Inflammatory macrophage (primary cell): Measurements from ENCODE around the gene CBLC.
"Not testable (repeated sequence)": the region's sequence is repeated elsewhere in the genome, so short reads cannot be mapped to it uniquely, and the experiment has no call there.

ENCODE experiments used
- DNase-seq, 2 donors: peaks; one replicate each; pipeline ENCODE4 v3.0.0-alpha.2; 2020 to 2022

CBLC gene

GRCh38 chr19:44765949-44766335, 11.7 kb upstream of the CBLC start:
- no peak for DNase-seq

DNA sequence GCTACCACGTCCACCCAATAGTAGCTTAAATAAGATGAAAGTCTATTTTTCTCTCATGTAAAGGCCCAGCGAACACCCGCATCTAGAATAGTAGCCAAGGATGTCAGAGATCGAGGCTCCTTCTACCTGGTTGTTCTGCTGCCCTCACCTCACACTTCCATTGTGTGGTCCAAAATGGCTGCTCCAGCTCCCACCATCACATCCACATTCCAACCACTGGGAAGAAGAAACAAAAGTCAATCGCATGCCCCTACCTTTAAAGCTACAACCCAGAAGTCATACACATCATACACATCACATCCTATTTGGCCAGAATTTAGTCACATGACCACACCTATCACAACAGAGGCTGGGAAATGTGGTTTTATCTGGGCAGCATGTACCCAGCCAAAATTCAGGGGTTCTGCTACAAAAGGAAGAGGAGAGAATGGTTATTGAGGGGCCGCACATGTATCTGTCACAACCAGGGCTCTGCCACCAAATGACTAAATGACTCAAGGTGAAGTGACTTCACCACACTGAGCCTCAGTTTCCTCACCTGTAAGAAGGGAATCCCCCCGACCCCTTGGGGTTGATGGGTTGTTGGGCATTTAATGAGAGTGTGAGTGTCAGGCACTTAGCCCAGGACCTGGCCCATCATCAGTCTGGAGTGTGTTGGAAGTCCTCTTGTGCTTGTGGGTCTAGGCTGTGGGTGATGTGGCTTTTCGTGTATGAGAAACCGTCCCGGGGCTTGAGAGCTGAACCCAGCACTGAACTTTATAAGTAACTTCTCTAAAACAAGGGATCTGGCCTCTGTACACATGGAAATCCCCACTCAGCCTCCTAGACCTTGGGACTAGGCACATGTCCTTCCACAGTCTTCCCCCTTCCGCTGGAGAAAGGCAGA, 10.2 kb upstream of the CBLC start:
- DNase-seq: peak; percentile 74 to 91

DNA sequence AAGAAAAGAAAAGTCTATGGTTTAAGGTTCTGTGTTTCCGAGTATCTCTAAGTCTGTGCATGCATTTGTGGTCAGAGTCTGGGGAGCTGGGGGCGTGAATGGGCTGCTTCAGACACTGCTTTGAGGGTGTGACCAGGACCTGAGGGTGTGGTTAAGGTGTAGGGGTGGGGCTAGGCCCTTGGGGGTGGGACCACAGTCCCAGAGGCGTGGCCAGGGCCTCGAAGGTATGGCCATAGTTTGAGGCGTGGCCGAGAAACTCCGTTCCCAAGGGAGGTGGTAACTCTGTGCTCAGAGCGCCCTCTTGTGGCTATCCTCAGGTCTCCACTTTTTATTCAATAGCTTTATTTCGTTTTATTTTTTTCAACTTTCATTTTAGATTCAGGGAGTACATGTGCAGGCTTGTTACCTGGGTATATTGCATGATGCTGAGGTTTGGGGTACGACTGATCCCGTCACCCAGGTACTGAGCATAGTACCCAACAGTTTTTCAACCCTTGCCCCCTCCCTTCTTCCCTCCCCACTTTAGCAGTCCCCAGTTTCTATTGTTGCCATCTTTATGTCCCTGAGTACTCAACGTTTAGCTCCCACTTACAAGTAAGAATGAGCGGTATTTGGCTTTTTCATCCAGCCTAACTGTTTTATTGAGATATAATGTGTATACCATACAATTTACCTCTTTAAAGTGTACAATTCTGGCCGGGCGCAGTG, 7.0 kb upstream of the CBLC start:
- DNase-seq: peak; percentile 98 to 99

- not testable (repeated sequence) for DNase-seq
Observed at GRCh38 chr19:44772144-44772543, 5.5 kb upstream of the CBLC start.

- DNase-seq: no peak
Observed at GRCh38 chr19:44772959-44773358, 4.7 kb upstream of the CBLC start.

DNA sequence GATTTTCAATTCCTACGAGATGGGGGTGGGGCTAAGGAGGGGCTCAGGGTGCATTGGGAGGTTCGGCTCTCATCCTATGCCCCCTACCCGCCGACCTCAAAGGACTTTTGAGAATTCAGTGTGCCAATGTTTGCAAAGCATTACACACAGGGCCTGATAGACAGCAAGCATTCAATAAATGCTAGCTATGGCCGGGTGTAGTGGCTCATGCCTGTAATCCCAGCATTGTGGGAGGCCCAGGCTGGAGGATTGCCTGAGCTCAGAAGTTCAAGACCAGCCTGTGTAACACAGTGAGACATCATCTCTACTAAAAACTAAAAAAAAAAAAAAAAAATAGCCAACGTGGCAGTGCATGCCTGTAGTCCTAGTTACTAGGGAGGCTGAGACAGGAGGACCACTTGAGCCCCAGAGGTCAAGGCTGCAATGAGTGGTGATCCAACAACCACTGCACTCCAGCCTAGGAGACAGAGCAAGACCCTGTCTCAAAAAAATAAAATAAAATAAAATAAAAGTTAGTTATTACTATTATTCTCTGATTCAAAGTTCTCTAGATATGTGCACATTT, 1.9 kb upstream of the CBLC start:
- DNase-seq: no peak

- DNase-seq: no peak
Observed at GRCh38 chr19:44776402-44777096, 1.1 kb upstream of the CBLC start.

DNA sequence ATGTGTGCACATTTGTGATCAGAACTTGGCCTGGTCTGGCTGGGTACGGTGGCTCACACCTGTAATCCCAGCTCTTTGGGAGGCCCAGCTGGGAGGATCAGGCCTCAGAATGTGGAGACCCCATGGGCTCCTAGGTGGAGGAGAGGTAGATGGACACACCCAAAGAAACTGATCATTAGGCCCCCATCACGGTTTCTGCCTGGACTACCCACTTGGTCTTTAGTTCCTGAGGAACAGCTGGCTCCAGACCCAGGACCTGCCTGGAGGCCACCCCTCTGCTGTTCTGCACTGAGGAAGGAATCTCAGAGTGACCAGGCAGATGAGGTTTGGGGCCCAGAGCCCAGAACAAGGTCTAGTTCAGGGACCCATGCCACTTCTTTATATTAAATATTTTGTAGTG, 1.5 kb downstream of the CBLC start:
- DNase-seq: no peak

DNA sequence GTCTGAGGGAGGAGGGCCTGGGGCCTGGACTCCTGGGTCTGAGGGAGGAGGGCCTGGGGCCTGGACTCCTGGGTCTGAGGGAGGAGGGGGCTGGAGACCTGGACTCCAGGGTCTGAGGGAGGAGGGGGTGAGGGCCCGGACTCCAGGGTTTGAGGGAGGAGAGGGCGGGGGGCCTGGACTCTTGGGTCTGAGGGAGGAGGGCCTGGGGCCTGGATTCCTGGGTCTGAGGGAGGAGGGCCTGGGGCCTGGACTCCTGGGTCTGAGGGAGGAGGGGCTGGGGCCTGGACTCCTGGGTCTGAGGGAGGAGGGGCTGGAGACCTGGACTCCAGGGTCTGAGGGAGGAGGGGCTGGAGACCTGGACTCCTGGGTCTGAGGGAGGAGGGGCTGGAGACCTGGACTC, 4.0 kb downstream of the CBLC start:
- not testable (repeated sequence) for DNase-seq

GRCh38 chr19:44782729-44783128, 5.0 kb downstream of the CBLC start:
- no peak for DNase-seq

GRCh38 chr19:44783545-44783944, 5.9 kb downstream of the CBLC start:
- no peak for DNase-seq

GRCh38 chr19:44785271-44785670, 7.6 kb downstream of the CBLC start:
- DNase-seq: no peak

DNA sequence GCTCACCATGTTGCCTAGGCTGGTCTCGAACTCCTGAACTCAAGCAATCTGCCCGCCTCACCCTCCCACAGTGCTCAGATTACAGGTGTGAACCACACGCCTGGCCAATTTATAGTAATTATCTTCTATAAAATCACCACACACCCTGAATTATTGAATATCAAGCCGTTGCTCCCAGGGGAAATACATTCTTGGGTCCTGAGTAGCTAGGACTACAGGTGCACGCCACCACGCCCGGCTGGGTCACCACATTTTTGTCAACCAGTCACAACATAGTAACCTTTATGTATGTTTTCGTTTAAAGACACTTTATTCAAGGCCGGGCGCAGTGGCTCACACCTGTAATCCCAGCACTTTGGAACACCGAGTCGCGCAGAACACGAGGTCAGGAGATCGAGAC, 8.3 kb downstream of the CBLC start:
- DNase-seq: no peak

- no peak for DNase-seq
Observed at GRCh38 chr19:44788971-44789370, 11.3 kb downstream of the CBLC start.

DNA sequence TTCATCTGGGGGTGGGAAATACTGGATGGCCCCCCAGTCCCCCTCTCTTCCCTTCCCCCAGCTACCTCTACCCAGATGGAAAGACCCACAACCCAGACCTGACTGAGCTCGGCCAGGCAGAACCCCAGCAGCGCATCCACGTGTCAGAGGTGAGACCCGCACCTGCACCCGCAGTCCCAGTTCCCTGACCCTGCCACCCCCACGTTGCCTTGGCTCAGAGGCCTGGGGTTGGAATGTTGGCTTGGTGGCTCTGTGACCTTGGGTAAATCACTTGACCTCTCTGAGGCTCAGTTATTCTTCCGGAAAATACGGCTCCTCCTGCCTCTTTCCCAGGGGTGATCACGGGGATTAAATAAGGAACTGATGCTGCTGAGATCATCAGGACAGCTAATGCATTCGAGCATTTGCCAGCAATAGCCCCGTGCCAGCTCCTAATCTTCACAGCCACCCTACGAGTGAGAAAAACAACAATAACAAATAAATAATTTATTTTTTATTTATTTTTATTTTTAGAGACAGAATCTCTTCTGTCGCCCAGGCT, 12.3 kb downstream of the CBLC start:
- peak in 1 of 2 donors; percentile 43 for DNase-seq

- DNase-seq: no peak
Observed at GRCh38 chr19:44792281-44792680, 14.6 kb downstream of the CBLC start.

GRCh38 chr19:44794610-44795009, 16.9 kb downstream of the CBLC start:
- no peak for DNase-seq

- DNase-seq: no peak
Observed at GRCh38 chr19:44795398-44795987, 17.8 kb downstream of the CBLC start.

DNA sequence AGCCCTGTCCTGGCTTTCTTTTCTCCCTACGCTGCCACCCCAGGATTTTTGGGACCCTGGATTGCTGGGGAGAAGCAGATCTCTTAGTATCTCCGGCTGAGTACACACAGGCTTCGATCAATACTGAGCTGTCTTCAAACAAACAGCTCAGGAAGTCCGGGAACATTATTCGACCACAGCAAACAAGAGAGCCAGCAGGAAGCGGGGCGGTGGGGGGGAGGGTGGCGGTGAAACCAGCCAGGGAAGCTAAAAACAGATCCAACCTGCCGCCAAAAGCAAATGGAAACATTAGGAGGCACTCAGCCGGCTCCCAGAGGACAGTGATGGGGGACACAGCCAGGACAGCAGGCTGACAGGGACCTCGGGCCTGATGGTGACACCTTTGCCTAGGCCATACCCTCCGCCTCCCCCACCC, 19.0 kb downstream of the CBLC start:
- DNase-seq: no peak

DNA sequence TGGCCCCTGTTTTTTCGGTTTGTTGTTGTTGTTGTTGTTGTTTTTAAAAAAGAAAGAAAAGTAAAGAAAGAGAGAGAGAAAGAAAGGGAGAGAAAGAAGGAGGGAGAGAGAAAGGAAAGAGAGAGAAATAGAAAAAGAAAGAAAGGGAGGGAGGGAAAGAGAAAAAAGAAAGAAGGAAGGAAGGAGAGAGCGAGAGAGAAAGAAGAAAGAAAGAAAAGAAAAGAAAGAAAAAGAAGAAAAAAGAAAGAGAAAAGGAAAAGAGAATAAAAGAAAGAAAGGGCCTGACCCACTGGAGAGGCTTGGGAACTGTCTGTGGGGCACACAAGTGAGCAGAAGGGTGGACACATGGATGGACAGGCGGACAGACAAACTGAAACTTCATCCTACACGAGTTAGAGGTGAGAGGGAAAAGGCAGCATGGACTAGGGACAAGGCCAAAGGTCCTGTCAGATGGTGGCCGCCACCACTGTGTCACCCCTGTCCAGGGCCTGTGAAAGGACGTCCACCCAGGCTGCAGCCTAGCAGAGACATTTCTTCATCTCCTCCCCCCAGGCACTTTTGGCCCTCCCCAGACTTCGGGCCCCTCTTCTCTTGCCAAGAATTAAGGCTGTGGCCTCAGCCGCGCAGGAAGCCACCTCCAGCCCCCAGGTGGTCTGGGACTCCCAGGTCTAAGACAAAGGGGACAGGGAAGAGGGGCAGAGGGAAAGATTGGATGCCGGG, 22.1 kb downstream of the CBLC start:
- no peak for DNase-seq

DNA sequence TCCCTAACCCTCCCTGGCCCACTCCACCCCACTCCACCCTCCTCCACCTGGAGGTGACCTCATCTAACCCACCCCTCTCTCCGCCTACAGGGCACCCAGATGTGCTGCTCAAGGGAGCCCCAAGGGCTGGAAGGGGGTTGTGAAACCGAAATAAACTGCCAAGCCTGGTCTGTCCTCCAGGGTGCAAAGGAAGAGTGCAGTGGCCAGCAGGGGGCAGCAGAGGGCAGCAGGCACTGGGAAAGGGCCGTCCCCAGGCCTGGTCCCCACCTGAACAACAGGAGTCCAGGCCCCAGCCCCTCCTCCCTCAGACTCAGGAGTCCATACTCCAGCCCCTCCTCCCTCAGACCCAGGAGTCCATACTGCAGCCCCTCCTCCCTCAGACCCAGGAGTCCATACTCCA, 22.8 kb downstream of the CBLC start:
- DNase-seq: peak; percentile 84
